Fibroblast of skin of back (primary cell): ENCODE results near the gene ANKRD23.

ENCODE experiments used
- DNase-seq: peaks from one replicate; pipeline ENCODE4 v3.0.0-alpha.2; 2013

ANKRD23 gene

GRCh38 chr2:96877042-96877451 is 33.2 kb upstream of the ANKRD23 start:
- no peak for DNase-seq

- DNase-seq = no peak
Measured at GRCh38 chr2:96876269-96877041, 32.6 kb upstream of the ANKRD23 start.

GRCh38 chr2:96875498-96876268 is 31.9 kb upstream of the ANKRD23 start:
- no peak for DNase-seq

- DNase-seq = no peak
Measured at GRCh38 chr2:96874198-96874831, 30.5 kb upstream of the ANKRD23 start.

- no peak for DNase-seq
Measured at GRCh38 chr2:96873651-96874096, 29.9 kb upstream of the ANKRD23 start.

GRCh38 chr2:96872591-96873349 is 28.9 kb upstream of the ANKRD23 start:
- no peak for DNase-seq

GRCh38 chr2:96870626-96871255 is 26.9 kb upstream of the ANKRD23 start:
- no peak for DNase-seq

GRCh38 chr2:96869822-96870625 is 26.2 kb upstream of the ANKRD23 start, which contains the start of gene SEMA4C:
SEMA4C (minus strand) TSS chr2:96870080; CDS start chr2:96867886, 2,194 bp downstream.
- DNase-seq = peak; percentile 47

GRCh38 chr2:96869281-96869821 is 25.5 kb upstream of the ANKRD23 start:
- peak; percentile 80 for DNase-seq

GRCh38 chr2:96868555-96869280 is 24.9 kb upstream of the ANKRD23 start:
- DNase-seq = peak; percentile 94

- no peak for DNase-seq
Measured at GRCh38 chr2:96867756-96868554, 24.1 kb upstream of the ANKRD23 start.

GRCh38 chr2:96866986-96867755 is 23.4 kb upstream of the ANKRD23 start:
- DNase-seq = no peak

- no peak for DNase-seq
Measured at GRCh38 chr2:96866586-96866985, 22.8 kb upstream of the ANKRD23 start.

GRCh38 chr2:96866149-96866548 is 22.3 kb upstream of the ANKRD23 start:
- no peak for DNase-seq

GRCh38 chr2:96865654-96866053 is 21.8 kb upstream of the ANKRD23 start:
- DNase-seq = no peak

- DNase-seq = no peak
Measured at GRCh38 chr2:96864343-96865091, 20.7 kb upstream of the ANKRD23 start.

GRCh38 chr2:96863575-96864342 is 19.9 kb upstream of the ANKRD23 start:
- DNase-seq = no peak
